Measurements from ENCODE around the gene TIMP3.

DNA sequence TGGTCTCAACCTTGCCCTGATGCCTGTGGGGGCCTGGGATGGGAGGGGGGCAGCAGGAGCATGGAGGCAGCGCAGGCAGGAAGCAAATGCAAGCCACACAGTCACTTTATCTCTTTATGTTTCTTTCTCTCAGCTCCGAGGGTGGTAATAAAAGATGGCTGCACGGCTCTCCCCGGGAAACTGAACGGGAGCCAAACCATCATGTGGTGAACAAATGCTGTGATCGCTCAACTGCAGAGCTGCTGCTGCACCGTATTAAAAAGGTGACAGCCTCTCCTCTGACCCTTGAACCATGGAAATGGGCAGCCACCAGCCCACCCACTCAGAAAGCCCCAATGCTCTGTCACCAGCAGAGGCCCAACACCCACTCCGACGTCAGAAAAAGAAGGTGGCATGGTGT is 110.0 kb downstream of the TIMP3 start:
- TF ChIP-seq, protein P1, sequence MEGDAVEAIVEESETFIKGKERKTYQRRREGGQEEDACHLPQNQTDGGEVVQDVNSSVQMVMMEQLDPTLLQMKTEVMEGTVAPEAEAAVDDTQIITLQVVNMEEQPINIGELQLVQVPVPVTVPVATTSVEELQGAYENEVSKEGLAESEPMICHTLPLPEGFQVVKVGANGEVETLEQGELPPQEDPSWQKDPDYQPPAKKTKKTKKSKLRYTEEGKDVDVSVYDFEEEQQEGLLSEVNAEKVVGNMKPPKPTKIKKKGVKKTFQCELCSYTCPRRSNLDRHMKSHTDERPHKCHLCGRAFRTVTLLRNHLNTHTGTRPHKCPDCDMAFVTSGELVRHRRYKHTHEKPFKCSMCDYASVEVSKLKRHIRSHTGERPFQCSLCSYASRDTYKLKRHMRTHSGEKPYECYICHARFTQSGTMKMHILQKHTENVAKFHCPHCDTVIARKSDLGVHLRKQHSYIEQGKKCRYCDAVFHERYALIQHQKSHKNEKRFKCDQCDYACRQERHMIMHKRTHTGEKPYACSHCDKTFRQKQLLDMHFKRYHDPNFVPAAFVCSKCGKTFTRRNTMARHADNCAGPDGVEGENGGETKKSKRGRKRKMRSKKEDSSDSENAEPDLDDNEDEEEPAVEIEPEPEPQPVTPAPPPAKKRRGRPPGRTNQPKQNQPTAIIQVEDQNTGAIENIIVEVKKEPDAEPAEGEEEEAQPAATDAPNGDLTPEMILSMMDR (IDR thresholded peaks at IDR 0.05 in 8 of 11, conservative IDR thresholded peaks at IDR 0.05 in 3 of 11) = no peak
- TF ChIP-seq POLR2AphosphoS5 (IDR thresholded peaks at IDR 0.05) = no peak
- no peak for TF ChIP-seq POLR2A (IDR thresholded peaks at IDR 0.05)

All from spleen (tissue), 7 donors.